PC-9 (cell line): ENCODE data around the gene SNRNP70. TPM values are rescaled to one million over a fixed set of nuclear protein-coding genes. Genes with fewer than 3 reads are reported as not detected.

ENCODE experiments used
- BruUV-seq: library from RNA; stranded (reverse); fragments of 400-500 nt; replicated peaks from 2 replicates; lab custom pipeline; 2021; lab: Mats Ljungman, UMichigan
- CTCF ChIA-PET: fragments of 300-600 bp; sonication (Branson Sonifier 250); formaldehyde crosslinking; loops from one replicate; lab custom pipeline; 2022; ENCODE audit warnings: antibody characterized with exemption; lab: Charles Lee
- POLR2A ChIA-PET: fragments of 300-600 bp; sonication (Branson Sonifier 250); formaldehyde crosslinking; loops from one replicate; lab custom pipeline; 2022; ENCODE audit warnings: antibody characterized with exemption; ENCODE audit not compliant: unreplicated experiment; lab: Charles Lee
- DNase-seq, 2 experiments: peaks; one replicate each; pipeline versions ENCODE4 v3.0.0 to v3.0.0-alpha.2; 2015 to 2022; ENCODE audit warnings: mixed read lengths in 1 of 2
- H2AFZ ChIP-seq: fragments of 200-600 bp; sonication (generic); 2 replicates; pipeline ENCODE4 v1.8.1; 2017; ENCODE audit warnings: antibody characterized with exemption
- H3F3A ChIP-seq: fragments of 200-600 bp; sonication (generic); 2 replicates; pipeline ENCODE4 v1.8.1; 2017; ENCODE audit warnings: antibody characterized with exemption, mild to moderate bottlenecking, low read depth; ENCODE audit not compliant: insufficient read depth
- H3K27ac ChIP-seq: fragments of 200-600 bp; sonication (generic); 2 replicates; pipeline ENCODE4 v1.6.1; 2016; ENCODE audit warnings: mixed run types
- H3K27me3 ChIP-seq: fragments of 200-600 bp; sonication (generic); 2 replicates; pipeline ENCODE4 v1.6.1; 2016; ENCODE audit warnings: low read depth, mixed run types; ENCODE audit not compliant: insufficient read depth
- H3K36me3 ChIP-seq: fragments of 200-600 bp; sonication (generic); 2 replicates; pipeline ENCODE4 v1.6.1; 2016; ENCODE audit warnings: low read depth, mixed run types
- H3K4me1 ChIP-seq: fragments of 200-600 bp; sonication (generic); replicated peaks from 2 replicates; pipeline ENCODE4 v1.6.1; 2016; ENCODE audit warnings: mixed run types; ENCODE audit not compliant: insufficient read depth
- H3K4me2 ChIP-seq: fragments of 200-600 bp; sonication (generic); 2 replicates; pipeline ENCODE4 v1.6.1; 2017; ENCODE audit warnings: mixed run types
- H3K4me3 ChIP-seq: fragments of 200-600 bp; sonication (generic); 2 replicates; pipeline ENCODE4 v1.6.1; 2016; ENCODE audit warnings: mixed run types
- H3K79me2 ChIP-seq: fragments of 200-600 bp; sonication (generic); 2 replicates; pipeline ENCODE4 v1.6.1; 2017; ENCODE audit warnings: low read depth, mixed run types
- H3K9me2 ChIP-seq: fragments of 200-600 bp; sonication (generic); 2 replicates; pipeline ENCODE4 v1.8.1; 2017; ENCODE audit warnings: mild to moderate bottlenecking; ENCODE audit not compliant: insufficient read depth
- H3K9me3 ChIP-seq: fragments of 200-600 bp; sonication (generic); 2 replicates; pipeline ENCODE4 v1.8.1; 2016; ENCODE audit warnings: low read depth; ENCODE audit not compliant: insufficient read depth
- H4K20me1 ChIP-seq: fragments of 200-600 bp; sonication (generic); 2 replicates; pipeline ENCODE4 v1.8.1; 2017; ENCODE audit not compliant: insufficient read depth
- CTCF ChIP-seq: fragments of 200-600 bp; sonication (generic); conservative IDR thresholded peaks from 2 replicates; pipeline ENCODE4 v1.6.1; 2017; ENCODE audit warnings: mixed run types, antibody characterized with exemption, mild to moderate bottlenecking, moderate library complexity
- EZH2 ChIP-seq: fragments of 200-600 bp; sonication (generic); IDR thresholded peaks from 2 replicates; pipeline ENCODE4 v1.8.0; 2017; ENCODE audit warnings: antibody characterized with exemption, low read depth
- intact Hi-C: fragments of 100-400 bp; cut with micrococcal nuclease; formaldehyde crosslinking; loops from one replicate; pipeline ENCODE4 v1.10.0; 2022; ENCODE audit not compliant: unreplicated experiment
- total RNA-seq: library from RNA; stranded (reverse); gene quantifications from 2 replicates; pipeline ENCODE4 v1.2.3, GENCODE V29; 2021

SNRNP70 gene
- total RNA-seq, 1 experiment from 2014 or later, result 199 TPM

GRCh38 chr19:49113762-49114629 lies 28.7 kb downstream of the SNRNP70 start, which contains the start of gene LIN7B:
LIN7B (plus strand) TSS chr19:49114370; CDS start chr19:49114405, 35 bp downstream.
- peak within 1 kb of the TSS; percentile 91 for H3K4me3 ChIP-seq
- no peaks in the 10 kb centered on the region for H3K27me3 ChIP-seq
- no peaks in the 10 kb centered on the region for H3K79me2 ChIP-seq
- H3K9me3 ChIP-seq, result no peaks in the 10 kb centered on the region
- peaks cover 42% of the 10 kb centered on the region for H3F3A ChIP-seq
- H4K20me1 ChIP-seq, result no peaks in the 10 kb centered on the region
- no TSS peak for BruUV-seq
- peak; percentile 50 to 85 for DNase-seq
- no peaks in the 10 kb centered on the region for H3K36me3 ChIP-seq
- peak within 1 kb of the TSS; percentile 99 for H3K4me2 ChIP-seq
- TF ChIP-seq EZH2 (no peak), CTCF (peak; percentile 48; the same call in 1 of the 2 replicates)
- ChIA-PET POLR2A (interaction anchor here (0.6 to 1.1 kb wide), 4 partner anchors 16 to 734 kb away, joined by 4 to 14 read pairs (median 4); partner anchors contain the start of gene NTF4), CTCF (interaction anchor here (0.6 to 1.3 kb wide), 6 partner anchors 14 to 111 kb away, joined by 3 to 11 read pairs (median 4); no protein-coding TSS in a partner anchor)
- no peaks in the 10 kb centered on the region for H3K9me2 ChIP-seq
- H2AFZ ChIP-seq, result peak within 1 kb of the TSS; percentile 97
- no peak within 1 kb of the TSS for H3K27ac ChIP-seq
- intact Hi-C loops, result no loop called here
- H3K4me1 ChIP-seq, result peaks cover 16% of the 10 kb centered on the region

GRCh38 chr19:49114630-49115363 lies 29.5 kb downstream of the SNRNP70 start:
- Histone ChIP-seq H3K4me2 (peak overlapping the region; percentile 99), H3K27me3 (peaks cover 2% of the 10 kb centered on the region), H3K27ac (no peak overlapping the region), H3F3A (peaks cover 34% of the 10 kb centered on the region), H3K9me3 (no peaks in the 10 kb centered on the region), H3K36me3 (no peaks in the 10 kb centered on the region), H2AFZ (peak overlapping the region; percentile 84), H3K79me2 (no peaks in the 10 kb centered on the region), H4K20me1 (no peaks in the 10 kb centered on the region), H3K4me3 (peak overlapping the region; percentile 91), H3K9me2 (no peaks in the 10 kb centered on the region), H3K4me1 (peaks cover 16% of the 10 kb centered on the region)
- ChIA-PET CTCF (interaction anchor here (0.6 to 1.3 kb wide), 5 partner anchors 13 to 144 kb away, joined by 3 to 11 read pairs (median 6); no protein-coding TSS in a partner anchor), POLR2A (interaction anchor here (0.6 to 1.1 kb wide), 4 partner anchors 17 to 734 kb away, joined by 4 to 14 read pairs (median 4); partner anchors contain the start of gene NTF4)
- no TSS peak for BruUV-seq
- DNase-seq, result peak in 1 of 2 experiments; percentile 42
- TF ChIP-seq CTCF (no peak), EZH2 (no peak)
- intact Hi-C loops, result no loop called here

GRCh38 chr19:49116544-49116943 lies 31.3 kb downstream of the SNRNP70 start:
- ChIA-PET CTCF (no interaction called here), POLR2A (no interaction called here)
- H3K79me2 ChIP-seq, result no peaks in the 10 kb centered on the region
- H2AFZ ChIP-seq, result no peak overlapping the region
- peaks cover 16% of the 10 kb centered on the region for H3K4me1 ChIP-seq
- DNase-seq, result no peak
- H3K27me3 ChIP-seq, result peaks cover 13% of the 10 kb centered on the region
- H3K36me3 ChIP-seq, result no peaks in the 10 kb centered on the region
- H3K27ac ChIP-seq, result no peak overlapping the region
- no peak overlapping the region for H3K4me2 ChIP-seq
- H3K4me3 ChIP-seq, result no peak overlapping the region
- TF ChIP-seq EZH2 (no peak), CTCF (no peak)
- no peaks in the 10 kb centered on the region for H4K20me1 ChIP-seq
- no TSS peak for BruUV-seq
- intact Hi-C loops, result no loop called here
- H3F3A ChIP-seq, result peaks cover 16% of the 10 kb centered on the region
- H3K9me3 ChIP-seq, result no peaks in the 10 kb centered on the region
- no peaks in the 10 kb centered on the region for H3K9me2 ChIP-seq
